GM20000 (cell line): ENCODE data around the gene PEX14.

Experiments used
- DNase-seq: peaks from one replicate; pipeline ENCODE4 v3.0.0; 2012; ENCODE audit warnings: low spot score
- TF ChIP-seq, protein P1 (sequence below): IDR thresholded peaks from 2 replicates; pipeline ENCODE4 v1.5.1; 2012; ENCODE audit warnings: mild to moderate bottlenecking, control low read depth; ENCODE audit errors: extremely low read depth, missing control alignments

Gene PEX14

DNA sequence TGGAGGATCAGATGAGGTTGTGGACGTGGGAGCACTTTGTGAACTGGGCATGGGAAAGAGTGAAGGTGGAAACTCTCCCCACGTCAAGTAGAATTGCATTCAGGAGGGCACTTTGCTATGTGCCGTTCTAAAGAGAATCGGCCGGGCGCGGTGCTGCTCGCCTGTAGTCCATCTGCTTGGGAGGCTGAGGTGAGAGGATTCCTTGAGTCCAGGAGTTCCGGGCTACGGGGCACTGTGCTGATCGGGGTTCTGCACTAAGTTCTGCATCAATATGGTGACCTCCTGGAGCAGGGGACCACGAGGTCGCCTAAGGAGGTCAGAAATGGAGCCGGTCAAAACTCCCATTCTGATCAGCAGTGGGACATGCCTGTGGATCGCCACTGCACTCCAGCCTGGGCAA lies 141.9 kb downstream of the PEX14 start:
- TF ChIP-seq, protein P1, sequence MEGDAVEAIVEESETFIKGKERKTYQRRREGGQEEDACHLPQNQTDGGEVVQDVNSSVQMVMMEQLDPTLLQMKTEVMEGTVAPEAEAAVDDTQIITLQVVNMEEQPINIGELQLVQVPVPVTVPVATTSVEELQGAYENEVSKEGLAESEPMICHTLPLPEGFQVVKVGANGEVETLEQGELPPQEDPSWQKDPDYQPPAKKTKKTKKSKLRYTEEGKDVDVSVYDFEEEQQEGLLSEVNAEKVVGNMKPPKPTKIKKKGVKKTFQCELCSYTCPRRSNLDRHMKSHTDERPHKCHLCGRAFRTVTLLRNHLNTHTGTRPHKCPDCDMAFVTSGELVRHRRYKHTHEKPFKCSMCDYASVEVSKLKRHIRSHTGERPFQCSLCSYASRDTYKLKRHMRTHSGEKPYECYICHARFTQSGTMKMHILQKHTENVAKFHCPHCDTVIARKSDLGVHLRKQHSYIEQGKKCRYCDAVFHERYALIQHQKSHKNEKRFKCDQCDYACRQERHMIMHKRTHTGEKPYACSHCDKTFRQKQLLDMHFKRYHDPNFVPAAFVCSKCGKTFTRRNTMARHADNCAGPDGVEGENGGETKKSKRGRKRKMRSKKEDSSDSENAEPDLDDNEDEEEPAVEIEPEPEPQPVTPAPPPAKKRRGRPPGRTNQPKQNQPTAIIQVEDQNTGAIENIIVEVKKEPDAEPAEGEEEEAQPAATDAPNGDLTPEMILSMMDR: no peak
- DNase-seq: no peak

DNA sequence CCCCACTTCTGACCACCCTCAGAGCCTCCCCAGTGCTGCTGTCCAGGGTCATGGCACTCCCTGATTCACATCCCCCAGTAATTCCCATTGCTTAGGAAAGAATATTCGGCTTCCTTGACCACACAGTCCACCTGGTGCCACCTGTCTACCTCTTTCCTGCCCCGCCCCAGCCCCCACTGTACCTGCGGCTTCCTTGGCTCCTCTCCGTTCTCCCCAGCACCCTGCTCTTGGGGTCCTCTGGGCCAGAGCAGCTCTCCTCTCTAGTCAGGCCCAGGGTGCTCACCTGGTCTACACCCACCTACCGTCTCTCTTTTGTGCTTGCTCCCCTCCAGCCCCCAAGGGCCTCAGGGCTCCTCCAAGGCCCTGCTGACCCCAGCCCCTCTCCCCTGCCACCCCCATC lies 142.6 kb downstream of the PEX14 start:
- TF ChIP-seq, protein P1: no peak
- DNase-seq: no peak

DNA sequence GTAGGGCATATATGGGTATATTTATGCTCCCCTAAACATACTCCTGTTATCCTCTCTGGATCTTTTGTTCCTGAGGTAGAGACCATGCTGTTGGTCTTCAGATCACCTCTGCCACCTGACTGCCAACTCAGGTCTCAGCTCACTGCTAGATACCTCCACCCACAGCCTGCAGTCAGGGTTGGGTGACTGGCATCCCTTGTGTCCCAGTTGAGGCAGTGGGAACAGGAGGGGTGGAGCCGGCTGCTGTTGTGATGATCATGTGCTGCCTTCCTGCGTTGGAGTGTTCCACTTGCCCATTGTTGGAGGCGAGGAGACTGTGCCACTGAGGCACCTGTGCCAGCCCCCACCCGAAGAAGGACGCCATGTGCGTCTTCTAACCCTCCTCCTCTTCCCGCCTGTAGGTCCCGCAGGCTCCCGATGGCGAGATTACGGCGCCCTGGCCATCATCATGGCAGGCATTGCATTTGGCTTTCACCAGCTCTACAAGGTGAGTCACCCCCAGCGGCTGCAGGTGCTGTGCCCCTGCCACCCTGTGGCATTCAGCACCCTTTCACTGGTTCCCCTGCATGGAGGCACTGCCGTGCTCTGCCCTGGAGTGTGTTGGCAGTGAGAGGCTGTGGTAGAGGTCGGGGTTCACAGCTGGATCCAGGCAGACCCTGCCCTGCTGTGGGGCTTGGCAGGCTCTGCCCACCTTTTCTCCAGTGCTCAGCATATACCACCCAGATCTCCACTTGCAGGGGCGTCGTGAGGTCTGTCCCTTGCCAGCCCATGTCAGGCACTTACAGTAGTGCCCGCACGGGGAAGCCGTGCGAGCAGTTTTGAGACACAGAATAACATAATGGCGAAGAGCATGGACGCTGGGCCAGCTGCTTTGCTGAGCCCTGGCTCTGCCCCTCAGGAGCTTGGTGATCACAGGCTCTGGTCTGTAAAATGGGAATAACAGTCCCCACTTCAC lies 143.5 kb downstream of the PEX14 start:
- DNase-seq: no peak
- TF ChIP-seq, protein P1: no peak

DNA sequence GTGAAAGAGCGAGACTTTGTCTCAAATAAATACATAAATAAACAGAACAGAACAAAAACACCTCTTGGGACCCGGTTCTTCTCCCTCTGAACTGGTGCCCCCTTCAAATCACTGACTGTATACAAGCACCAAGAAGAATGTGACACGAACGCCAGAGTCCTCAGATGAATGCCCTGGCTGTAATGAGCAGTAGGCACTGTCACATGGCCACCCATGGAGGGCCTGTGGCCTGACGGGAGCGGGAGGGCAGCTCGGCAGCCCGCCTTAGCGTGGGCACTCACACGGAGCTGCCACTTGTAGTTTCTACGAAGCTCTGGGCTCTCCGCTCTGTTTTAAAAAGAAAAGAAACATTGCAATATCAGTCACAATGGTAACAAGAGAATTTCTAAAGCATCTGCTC lies 146.0 kb downstream of the PEX14 start:
- TF ChIP-seq, protein P1: no peak
- no peak for DNase-seq

DNA sequence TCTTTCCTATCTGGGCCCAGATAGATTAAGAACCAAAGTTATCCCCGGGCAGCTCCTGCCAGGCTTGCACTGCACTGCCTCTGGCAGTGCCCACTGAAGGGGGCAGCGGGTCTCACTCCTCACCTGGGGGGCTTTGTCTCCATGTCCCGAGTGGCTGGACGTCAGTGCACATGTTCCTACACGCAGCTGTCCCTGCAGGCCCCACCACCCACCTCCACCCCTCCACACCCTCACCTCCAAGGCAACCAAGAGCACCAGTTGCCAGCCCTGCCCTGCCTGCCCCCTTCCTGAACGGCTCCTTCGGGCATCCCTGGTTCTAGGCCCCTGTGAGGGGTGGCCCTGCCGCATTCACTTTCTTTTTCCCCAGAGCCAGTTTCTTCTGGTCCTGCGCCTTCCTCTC lies 147.2 kb downstream of the PEX14 start:
- TF ChIP-seq, protein P1: no peak
- no peak for DNase-seq

DNA sequence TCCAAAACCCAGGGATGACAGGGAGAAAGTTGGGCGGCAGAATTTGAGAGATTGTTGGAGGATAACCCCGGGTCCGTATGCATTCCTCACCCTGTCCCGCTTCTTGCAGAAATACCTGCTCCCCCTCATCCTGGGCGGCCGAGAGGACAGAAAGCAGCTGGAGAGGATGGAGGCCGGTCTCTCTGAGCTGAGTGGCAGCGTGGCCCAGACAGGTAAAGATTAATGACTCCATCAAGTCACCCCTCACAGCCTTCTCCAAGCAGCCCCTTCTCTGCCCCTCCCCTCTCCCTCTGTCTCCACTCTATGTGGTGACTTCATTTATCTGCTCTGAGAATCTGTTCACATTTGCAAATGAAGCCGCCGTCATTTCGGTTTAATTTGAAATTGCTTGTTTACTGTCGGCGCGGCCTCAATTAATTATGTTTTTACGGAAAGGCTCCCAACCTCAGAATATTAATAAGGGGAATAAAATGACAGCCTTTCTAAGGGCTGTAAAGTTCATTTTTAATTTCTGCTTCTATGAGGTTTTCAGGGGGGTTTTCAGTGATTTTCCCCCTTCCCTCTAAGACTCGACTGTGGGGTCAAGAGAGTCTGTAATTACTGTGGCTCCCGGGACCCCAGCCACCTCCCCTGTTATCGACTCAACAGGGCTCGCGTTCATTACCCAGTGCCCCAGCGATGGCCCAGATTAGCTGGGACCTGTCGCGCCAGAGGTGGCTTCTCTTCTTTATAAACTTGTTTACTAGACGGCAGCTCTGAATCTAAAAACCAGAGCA lies 148.3 kb downstream of the PEX14 start:
- TF ChIP-seq, protein P1: no peak
- DNase-seq: no peak

DNA sequence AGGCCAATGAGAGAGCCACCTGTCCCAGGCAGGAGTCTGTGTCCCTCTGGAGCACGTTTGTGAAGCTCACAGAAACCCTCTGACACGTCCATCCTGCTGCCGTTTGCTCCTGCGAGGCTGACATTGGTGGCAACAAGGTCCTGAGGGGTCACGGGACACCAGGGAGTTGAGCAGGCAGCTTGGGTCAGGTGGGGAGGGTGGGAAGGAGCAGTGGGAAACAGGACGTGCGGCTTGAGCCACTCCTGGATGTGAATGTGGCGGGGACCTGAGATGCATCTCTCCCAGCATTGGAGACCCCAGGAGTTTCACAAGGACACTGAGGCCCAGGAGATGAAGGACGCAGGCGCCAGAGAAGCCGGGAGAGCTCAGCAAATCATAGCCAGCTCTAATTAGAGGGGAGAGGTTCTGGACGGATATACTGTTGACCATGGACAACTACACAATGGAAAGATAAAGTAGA lies 149.0 kb downstream of the PEX14 start:
- DNase-seq: no peak
- TF ChIP-seq, protein P1: no peak
